Measurements from ENCODE around the gene SEMA4D.

SEMA4D gene

GRCh38 chr9:89494199-89494598, 3.7 kb downstream of the SEMA4D start:
- no peak overlapping the region for H3K9ac ChIP-seq
- H3K4me3 ChIP-seq (IDR thresholded peaks at IDR 0.05; ENCODE audit: insufficient read depth, low read depth, low read length), result no peak overlapping the region
- peaks cover 84% of the 10 kb centered on the region for H3K79me2 ChIP-seq (ENCODE audit: insufficient read depth, low read depth)
- no peak for TF ChIP-seq CTCF (conservative IDR thresholded peaks at IDR 0.05; ENCODE audit: low read depth, low read length)
- H3K36me3 ChIP-seq (ENCODE audit: insufficient read depth), result peaks cover 3% of the 10 kb centered on the region; the same call in 1 of the 2 replicates
- H3K4me1 ChIP-seq (ENCODE audit: low read depth, poor library complexity, severe bottlenecking), result peaks cover 48% of the 10 kb centered on the region
- peaks cover 35% of the 10 kb centered on the region for H4K20me1 ChIP-seq (ENCODE audit: insufficient read depth)
- peak overlapping the region; percentile 98; the same call in 1 of the 2 replicates for H3K4me2 ChIP-seq
- no peaks in the 10 kb centered on the region for H3K27me3 ChIP-seq (ENCODE audit: insufficient read depth, low read depth)
- H3K27ac ChIP-seq, result no peak overlapping the region
- no peak overlapping the region for H2AFZ ChIP-seq (ENCODE audit: low read depth)

GRCh38 chr9:89493671-89494070, 4.2 kb downstream of the SEMA4D start:
- TF ChIP-seq CTCF (conservative IDR thresholded peaks at IDR 0.05; ENCODE audit: low read depth, low read length), result no peak
- Histone ChIP-seq H2AFZ (ENCODE audit: low read depth) (no peak overlapping the region), H3K4me1 (ENCODE audit: low read depth, poor library complexity, severe bottlenecking) (peaks cover 42% of the 10 kb centered on the region), H3K27ac (no peak overlapping the region), H3K9ac (no peak overlapping the region), H4K20me1 (ENCODE audit: insufficient read depth) (peaks cover 35% of the 10 kb centered on the region), H3K4me2 (peak overlapping the region; percentile 98; the same call in 1 of the 2 replicates), H3K27me3 (ENCODE audit: insufficient read depth, low read depth) (no peaks in the 10 kb centered on the region), H3K79me2 (ENCODE audit: insufficient read depth, low read depth) (peaks cover 90% of the 10 kb centered on the region), H3K4me3 (IDR thresholded peaks at IDR 0.05; ENCODE audit: insufficient read depth, low read depth, low read length) (no peak overlapping the region), H3K36me3 (ENCODE audit: insufficient read depth) (peaks cover 3% of the 10 kb centered on the region; the same call in 1 of the 2 replicates)

DNA sequence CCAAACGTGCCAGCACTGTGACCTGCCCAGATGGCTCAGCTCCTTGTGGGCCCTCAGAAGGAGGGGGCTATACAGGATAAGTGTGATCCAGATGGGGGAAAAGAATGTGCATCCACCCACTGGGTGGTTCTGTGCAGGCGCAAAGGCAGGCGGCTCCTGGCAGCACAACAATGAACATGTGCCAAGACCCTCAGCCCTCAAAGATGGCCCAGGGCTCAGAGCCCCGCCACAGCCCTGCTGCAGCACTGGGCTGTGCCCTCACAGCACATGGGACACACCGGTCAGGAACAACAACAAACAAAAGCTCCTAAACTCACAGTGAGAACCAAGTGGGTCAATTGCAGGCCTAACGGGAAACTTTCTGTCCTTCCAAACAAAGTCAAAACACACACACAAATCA, 4.7 kb downstream of the SEMA4D start:
- H3K4me1 ChIP-seq (ENCODE audit: low read depth, poor library complexity, severe bottlenecking), result peaks cover 37% of the 10 kb centered on the region
- H3K9ac ChIP-seq, result no peak overlapping the region
- H2AFZ ChIP-seq (ENCODE audit: low read depth), result no peak overlapping the region
- TF ChIP-seq CTCF (conservative IDR thresholded peaks at IDR 0.05; ENCODE audit: low read depth, low read length), result no peak
- no peak overlapping the region for H3K4me2 ChIP-seq
- peaks cover 94% of the 10 kb centered on the region for H3K79me2 ChIP-seq (ENCODE audit: insufficient read depth, low read depth)
- no peak overlapping the region for H3K4me3 ChIP-seq (IDR thresholded peaks at IDR 0.05; ENCODE audit: insufficient read depth, low read depth, low read length)
- no peak overlapping the region for H3K27ac ChIP-seq
- H3K27me3 ChIP-seq (ENCODE audit: insufficient read depth, low read depth), result no peaks in the 10 kb centered on the region
- H3K36me3 ChIP-seq (ENCODE audit: insufficient read depth), result peaks cover 3% of the 10 kb centered on the region; the same call in 1 of the 2 replicates
- H4K20me1 ChIP-seq (ENCODE audit: insufficient read depth), result peaks cover 35% of the 10 kb centered on the region

DNA sequence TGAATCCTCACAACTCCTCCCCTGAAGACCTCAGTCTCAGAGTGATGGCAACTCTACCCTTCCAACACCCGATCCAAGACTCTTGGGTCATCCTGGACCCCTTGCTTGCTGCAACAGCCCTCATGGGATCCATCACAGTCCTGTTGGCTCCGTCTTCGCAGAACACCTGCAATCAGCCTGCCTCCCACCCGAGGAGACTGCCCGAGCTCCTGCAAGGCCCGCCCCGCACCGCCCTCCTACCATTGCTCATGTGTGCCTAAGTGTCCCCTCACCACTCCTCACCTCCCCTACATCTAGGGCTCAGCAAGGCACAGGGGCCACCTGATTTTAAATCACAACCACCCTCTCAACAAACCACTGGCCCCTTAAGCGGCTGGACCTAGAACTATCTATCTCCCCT, 5.3 kb downstream of the SEMA4D start:
- no peaks in the 10 kb centered on the region for H3K27me3 ChIP-seq (ENCODE audit: insufficient read depth, low read depth)
- peaks cover 41% of the 10 kb centered on the region for H3K4me1 ChIP-seq (ENCODE audit: low read depth, poor library complexity, severe bottlenecking)
- no peak overlapping the region for H3K9ac ChIP-seq
- peaks cover 100% of the 10 kb centered on the region for H3K79me2 ChIP-seq (ENCODE audit: insufficient read depth, low read depth)
- peaks cover 3% of the 10 kb centered on the region; the same call in 1 of the 2 replicates for H3K36me3 ChIP-seq (ENCODE audit: insufficient read depth)
- no peak overlapping the region for H2AFZ ChIP-seq (ENCODE audit: low read depth)
- H4K20me1 ChIP-seq (ENCODE audit: insufficient read depth), result peaks cover 41% of the 10 kb centered on the region
- H3K4me2 ChIP-seq, result no peak overlapping the region
- H3K27ac ChIP-seq, result no peak overlapping the region
- TF ChIP-seq CTCF (conservative IDR thresholded peaks at IDR 0.05; ENCODE audit: low read depth, low read length), result no peak
- no peak overlapping the region for H3K4me3 ChIP-seq (IDR thresholded peaks at IDR 0.05; ENCODE audit: insufficient read depth, low read depth, low read length)

All from KMS-11 (cell line).